Activated T-cell treated with anti-CD3 and anti-CD28 coated beads, Interleukin-2, amount 50 U/mL, for 72 hours (primary cell): ENCODE results near the gene FZD1. TPM values are rescaled to one million over a fixed set of nuclear protein-coding genes. Genes with fewer than 3 reads are reported as not detected.

Source experiments
- ATAC-seq, 2 donors: fragments of 150-1000 bp; cut with Tn5 transposase; replicated peaks in 1 of 2; 2 replicates each; pipeline ENCODE4 v1.10.0; 2021; ENCODE audit warnings: moderate library complexity in 2 of 2, mild to moderate bottlenecking in 1 of 2
- DNase-seq, 2 donors: peaks; one replicate each; pipeline ENCODE4 v3.0.0; 2021 to 2022; ENCODE audit warnings: mixed read lengths in 1 of 2
- H3K27ac Mint-ChIP-seq: one replicate; pipeline ENCODE4 v1.8.0; 2022; ENCODE audit warnings: mild to moderate bottlenecking, moderate library complexity, mixed read lengths
- H3K27me3 Mint-ChIP-seq: one replicate; pipeline ENCODE4 v1.8.0; 2022; ENCODE audit warnings: low read depth, mixed read lengths
- H3K36me3 Mint-ChIP-seq, 2 donors: one replicate each; pipeline ENCODE4 v1.8.0; 2022; ENCODE audit warnings: mixed read lengths in 2 of 2, mild to moderate bottlenecking in 1 of 2; ENCODE audit not compliant: insufficient read depth in 2 of 2
- H3K4me1 Mint-ChIP-seq: one replicate; pipeline ENCODE4 v1.8.0; 2022; ENCODE audit warnings: low read depth, mixed read lengths
- H3K4me3 Mint-ChIP-seq, 2 donors: one replicate each; pipeline ENCODE4 v1.8.0; 2022; ENCODE audit warnings: mild to moderate bottlenecking in 2 of 2, mixed read lengths in 2 of 2, moderate library complexity in 2 of 2
- H3K9me3 Mint-ChIP-seq, 2 donors: one replicate each; pipeline ENCODE4 v1.8.0; 2022; ENCODE audit warnings: mixed read lengths in 2 of 2
- total RNA-seq, 2 donors: library from RNA; stranded (reverse); gene quantifications; one replicate each; pipeline ENCODE4 v1.2.3, GENCODE V29; 2022

FZD1 gene
- total RNA-seq, 2 donors from 2014 or later: 0.21 to 1.0 TPM

- Mint-ChIP-seq H3K27ac (no peak overlapping the region), H3K9me3 (no peaks in the 10 kb centered on the region), H3K36me3 (no peaks in the 10 kb centered on the region), H3K27me3 (no peaks in the 10 kb centered on the region), H3K4me1 (no peaks in the 10 kb centered on the region), H3K4me3 (no peak overlapping the region)
- no peak for DNase-seq
- no peak for ATAC-seq
Observed at GRCh38 chr7:91316426-91316825, 52.2 kb downstream of the FZD1 start.

- no peak for DNase-seq
- Mint-ChIP-seq H3K27me3 (peaks cover 8% of the 10 kb centered on the region), H3K4me1 (no peaks in the 10 kb centered on the region), H3K27ac (no peak overlapping the region), H3K4me3 (no peak overlapping the region), H3K9me3 (no peaks in the 10 kb centered on the region), H3K36me3 (no peaks in the 10 kb centered on the region)
- no peak for ATAC-seq
Observed at GRCh38 chr7:91319351-91319750, 55.1 kb downstream of the FZD1 start.

- ATAC-seq: no peak
Observed at GRCh38 chr7:91320366-91321078, 56.3 kb downstream of the FZD1 start.

More at GRCh38 chr7:91320366-91321078, 56.3 kb downstream of the FZD1 start:
- Mint-ChIP-seq H3K36me3 (no peaks in the 10 kb centered on the region), H3K4me3 (no peak overlapping the region), H3K4me1 (no peaks in the 10 kb centered on the region), H3K27me3 (peaks cover 8% of the 10 kb centered on the region), H3K9me3 (no peaks in the 10 kb centered on the region), H3K27ac (no peak overlapping the region)
- DNase-seq: no peak
